ENCODE measurements around the gene SIX1. TPM values are rescaled to one million over a fixed set of nuclear protein-coding genes. Genes with fewer than 3 reads are reported as not detected.

Gene SIX1
- total RNA-seq, 4 donors from 2014 or later = 0.31 to 0.64 TPM; not detected in 2

DNA sequence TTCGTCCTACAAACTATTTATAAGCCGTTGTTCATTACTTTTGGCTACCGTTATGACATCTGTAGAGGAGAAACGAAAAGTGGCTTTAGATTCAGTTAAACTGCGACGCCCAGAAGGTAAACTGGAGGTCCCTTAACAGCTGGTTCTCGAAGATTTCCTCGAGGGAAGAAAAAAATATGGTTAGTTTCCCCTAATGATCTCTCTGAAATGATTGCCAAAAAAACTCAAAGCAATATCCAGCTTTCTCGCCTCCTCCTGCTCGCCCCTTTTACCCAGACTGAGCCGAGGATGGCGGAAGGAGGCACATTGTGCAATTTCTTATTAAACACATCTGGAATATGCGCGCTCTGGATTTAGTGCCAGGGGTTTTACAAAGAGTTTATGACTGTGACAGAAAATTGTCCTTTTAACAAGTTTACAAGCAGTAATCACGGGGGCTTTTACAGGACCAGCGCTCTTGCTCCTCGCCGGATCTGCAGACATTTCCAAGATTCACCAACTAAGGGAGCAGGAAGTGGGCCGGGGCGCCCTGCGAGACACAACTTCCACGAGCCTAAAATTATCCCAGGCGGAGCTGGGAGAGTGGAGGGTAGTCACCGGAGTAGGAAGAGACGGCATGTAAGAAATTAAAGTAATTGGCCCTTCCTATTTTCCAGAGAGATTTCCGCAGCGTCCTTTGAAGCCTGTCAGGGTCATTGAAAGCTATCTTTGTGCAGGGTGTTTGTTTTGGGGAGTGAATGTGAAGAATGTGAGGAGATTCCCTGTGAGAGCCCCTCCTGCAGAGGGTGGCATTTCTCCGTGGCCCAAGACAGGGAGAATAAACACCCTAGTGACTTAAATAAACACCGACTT is 5.6 kb downstream of the SIX1 start:
- no peak for DNase-seq (ENCODE audit: low spot score in 2 of 2)
- no peak overlapping the region for H3K4me3 ChIP-seq

GRCh38 chr14:60643141-60643462 is 6.2 kb downstream of the SIX1 start:
- 12% methylated on average over 16 of the region's 16 CpGs for WGBS
- peaks cover 36% of the 10 kb centered on the region for H3K4me1 ChIP-seq
- H3K36me3 ChIP-seq = no peaks in the 10 kb centered on the region
- TF ChIP-seq EP300 (IDR thresholded peaks at IDR 0.05) = no peak
- TF ChIP-seq CTCF (IDR thresholded peaks at IDR 0.05) = no peak
- TF ChIP-seq POLR2A (IDR thresholded peaks at IDR 0.05) = no peak
- TF ChIP-seq POLR2AphosphoS5 (IDR thresholded peaks at IDR 0.05) = no peak
- no peak overlapping the region for H3K27ac ChIP-seq
- peaks cover 100% of the 10 kb centered on the region for H3K27me3 ChIP-seq
- no peaks in the 10 kb centered on the region for H3K9me3 ChIP-seq
- H3K4me3 ChIP-seq = no peak overlapping the region
- no peak for DNase-seq (ENCODE audit: low spot score in 2 of 2)

More for the DNA sequence above, 5.6 kb downstream of the SIX1 start:
- Histone ChIP-seq H3K4me1 (peaks cover 41% of the 10 kb centered on the region), H3K27me3 (peaks cover 100% of the 10 kb centered on the region), H3K9me3 (no peaks in the 10 kb centered on the region), H3K27ac (no peak overlapping the region), H3K36me3 (no peaks in the 10 kb centered on the region)
- WGBS = 13% methylated on average over 29 of the region's 29 CpGs
- TF ChIP-seq EP300 (IDR thresholded peaks at IDR 0.05) = no peak
- TF ChIP-seq POLR2A (IDR thresholded peaks at IDR 0.05) = no peak
- TF ChIP-seq CTCF (IDR thresholded peaks at IDR 0.05) = no peak
- TF ChIP-seq POLR2AphosphoS5 (IDR thresholded peaks at IDR 0.05) = no peak

GRCh38 chr14:60642270-60643140 is 6.8 kb downstream of the SIX1 start:
- H3K27me3 ChIP-seq = peaks cover 100% of the 10 kb centered on the region
- WGBS = 25% methylated on average over 20 of the region's 66 CpGs
- no peak overlapping the region for H3K27ac ChIP-seq
- peaks cover 36% of the 10 kb centered on the region for H3K4me1 ChIP-seq
- peak overlapping the region; percentile 3 for H3K4me3 ChIP-seq
- no peaks in the 10 kb centered on the region for H3K9me3 ChIP-seq
- H3K36me3 ChIP-seq = no peaks in the 10 kb centered on the region
- no peak for TF ChIP-seq EP300 (IDR thresholded peaks at IDR 0.05)
- DNase-seq (ENCODE audit: low spot score in 2 of 2) = no peak

DNA sequence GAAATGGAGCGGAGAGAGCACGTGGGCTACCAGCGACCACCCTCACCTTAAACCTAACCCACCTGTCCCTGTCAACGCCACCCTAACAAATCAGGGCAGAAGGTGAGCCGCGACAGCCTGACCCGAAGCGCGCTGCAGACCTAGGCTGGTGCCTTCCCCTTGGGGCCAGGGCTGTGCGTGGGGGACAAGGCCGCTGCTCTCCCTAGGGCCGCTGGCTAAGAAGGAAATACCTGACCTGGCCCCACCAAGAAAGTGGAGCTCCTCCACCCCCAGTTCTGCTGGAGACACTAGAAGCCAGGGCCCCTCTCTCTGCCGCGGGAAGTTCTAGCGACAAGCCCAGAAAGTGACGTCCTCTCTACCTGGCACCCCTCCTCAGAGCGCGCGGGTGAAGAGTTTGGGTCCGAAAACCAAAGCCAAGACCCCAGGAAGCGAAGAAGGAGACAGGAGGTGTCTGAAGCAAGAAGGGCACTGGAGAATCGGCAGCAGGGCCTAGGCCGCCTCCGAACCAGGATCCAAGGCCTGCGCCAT is 7.5 kb downstream of the SIX1 start:
- 7% methylated on average over 2 of the region's 25 CpGs for WGBS
- TF ChIP-seq CTCF (IDR thresholded peaks at IDR 0.05) (no peak), POLR2A (IDR thresholded peaks at IDR 0.05) (no peak), POLR2AphosphoS5 (IDR thresholded peaks at IDR 0.05) (no peak), EP300 (IDR thresholded peaks at IDR 0.05) (no peak)
- H3K36me3 ChIP-seq = no peaks in the 10 kb centered on the region
- no peak overlapping the region for H3K27ac ChIP-seq
- H3K4me1 ChIP-seq = peaks cover 32% of the 10 kb centered on the region
- no peak for DNase-seq (ENCODE audit: low spot score in 2 of 2)
- no peaks in the 10 kb centered on the region for H3K9me3 ChIP-seq
- H3K4me3 ChIP-seq = no peak overlapping the region
- H3K27me3 ChIP-seq = peaks cover 100% of the 10 kb centered on the region

DNA sequence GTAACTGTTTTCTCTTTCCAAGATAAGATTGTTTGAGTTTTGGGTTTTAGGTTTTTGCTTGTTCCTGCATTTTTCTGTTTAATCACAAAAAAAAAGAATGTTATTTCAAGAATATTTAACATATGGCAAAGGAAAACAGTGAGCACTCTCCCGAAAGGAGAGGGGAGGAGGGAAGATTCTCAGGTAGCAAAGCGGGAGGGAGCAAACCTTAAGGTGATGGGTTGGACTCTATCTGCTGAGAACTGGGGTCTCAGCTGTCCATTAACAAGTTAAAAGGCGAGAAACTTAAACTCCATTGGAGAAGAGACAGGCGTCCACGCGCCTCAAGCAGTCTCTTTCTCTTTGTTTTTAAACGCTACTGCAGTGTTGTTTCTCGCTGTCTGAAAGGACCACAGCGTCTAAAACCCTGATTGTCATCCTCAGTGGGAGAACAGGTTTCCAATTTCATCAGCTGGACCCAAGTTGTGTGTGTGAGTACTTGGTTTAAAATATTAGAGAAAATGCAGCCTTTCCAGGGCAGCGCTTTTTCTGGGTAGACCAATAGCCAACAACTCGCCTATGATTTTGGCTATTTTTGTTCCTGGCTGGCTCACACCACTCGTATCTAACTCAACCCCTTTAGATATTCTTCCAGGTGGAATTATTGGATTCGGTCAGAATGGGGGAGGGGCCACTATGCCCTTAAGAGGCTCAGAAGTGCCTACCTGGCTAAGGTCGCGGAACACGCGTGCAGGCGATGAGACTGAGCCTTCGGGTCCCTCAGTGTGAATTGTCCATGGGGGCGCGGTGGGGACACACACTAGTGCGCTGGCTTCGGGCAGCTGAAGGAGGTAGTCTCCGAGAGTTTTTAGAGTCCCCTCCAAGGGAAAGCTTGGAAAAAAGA is 8.2 kb downstream of the SIX1 start:
- peaks cover 100% of the 10 kb centered on the region for H3K27me3 ChIP-seq
- TF ChIP-seq CTCF (IDR thresholded peaks at IDR 0.05) (no peak), EP300 (IDR thresholded peaks at IDR 0.05) (no peak), POLR2AphosphoS5 (IDR thresholded peaks at IDR 0.05) (no peak), POLR2A (IDR thresholded peaks at IDR 0.05) (no peak)
- DNase-seq (ENCODE audit: low spot score in 2 of 2) = no peak
- 20% methylated on average over 24 of the region's 24 CpGs for WGBS
- H3K4me3 ChIP-seq = no peak overlapping the region
- H3K9me3 ChIP-seq = no peaks in the 10 kb centered on the region
- H3K4me1 ChIP-seq = peaks cover 31% of the 10 kb centered on the region
- H3K36me3 ChIP-seq = no peaks in the 10 kb centered on the region
- H3K27ac ChIP-seq = no peak overlapping the region
